GM13977 (cell line): ENCODE data around the gene RNF32.
"Not testable (repeated sequence)": the region's sequence is repeated elsewhere in the genome, so short reads cannot be mapped to it uniquely, and the experiment has no call there.

Experiments used
- DNase-seq: peaks from one replicate; pipeline ENCODE4 v3.0.0; 2012; ENCODE audit warnings: low spot score
- in situ Hi-C: fragments of 300-500 bp; cut with MboI; formaldehyde crosslinking; loops from one replicate; pipeline ENCODE4 v1.12.0; 2022; ENCODE audit warnings: low sequenced_read_pairs, low pct_unique_long_range_greater_than_20kb, mixed read lengths, inconsistent platforms; ENCODE audit not compliant: unreplicated experiment
- TF ChIP-seq, protein P1 (sequence below): IDR thresholded peaks from 2 replicates; pipeline ENCODE4 v1.5.1; 2012; ENCODE audit warnings: mild to moderate bottlenecking, control low read depth; ENCODE audit not compliant: insufficient read depth; ENCODE audit errors: extremely low read depth, missing control alignments

Gene RNF32

DNA sequence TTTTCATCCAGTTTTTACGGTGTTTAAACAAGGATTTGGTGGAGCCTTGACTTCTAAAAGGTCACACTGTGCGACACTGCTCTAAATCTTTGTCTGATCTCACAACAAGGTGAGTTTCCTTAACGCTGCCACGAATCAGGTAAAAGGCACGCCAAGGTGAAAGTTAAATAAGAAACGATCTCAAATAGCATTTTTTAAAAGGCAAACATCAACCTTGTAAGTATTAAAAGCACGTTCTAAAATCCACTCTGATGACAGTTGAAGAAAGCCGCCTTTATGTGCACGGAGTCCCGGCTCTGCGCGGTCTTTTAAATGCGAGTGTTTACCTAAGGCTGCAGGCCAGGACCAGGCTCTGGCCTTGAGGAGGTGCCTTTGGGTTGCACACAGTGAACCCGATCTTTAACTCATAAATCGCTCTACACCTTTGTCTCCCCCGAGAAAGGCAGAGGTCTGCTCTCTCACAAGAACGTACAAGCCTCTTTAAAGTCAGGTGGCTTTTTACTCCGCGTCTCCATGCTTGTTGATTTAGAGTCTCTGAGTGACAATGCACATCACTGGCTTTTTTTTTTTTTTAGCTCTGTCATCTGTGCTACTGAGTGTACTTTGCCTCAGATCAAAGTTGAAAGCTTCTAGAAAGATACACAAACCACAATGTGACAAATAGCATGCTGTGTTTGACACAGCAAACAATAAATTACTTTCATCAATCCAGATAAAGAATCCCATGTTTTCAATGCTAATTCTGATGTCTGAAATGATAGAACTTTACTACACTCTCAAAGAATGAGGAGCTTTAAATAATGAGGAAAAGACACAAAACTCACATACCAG is 25.9 kb upstream of the RNF32 start:
- DNase-seq: no peak
- in situ Hi-C loops: no loop called here
- TF ChIP-seq, protein P1, sequence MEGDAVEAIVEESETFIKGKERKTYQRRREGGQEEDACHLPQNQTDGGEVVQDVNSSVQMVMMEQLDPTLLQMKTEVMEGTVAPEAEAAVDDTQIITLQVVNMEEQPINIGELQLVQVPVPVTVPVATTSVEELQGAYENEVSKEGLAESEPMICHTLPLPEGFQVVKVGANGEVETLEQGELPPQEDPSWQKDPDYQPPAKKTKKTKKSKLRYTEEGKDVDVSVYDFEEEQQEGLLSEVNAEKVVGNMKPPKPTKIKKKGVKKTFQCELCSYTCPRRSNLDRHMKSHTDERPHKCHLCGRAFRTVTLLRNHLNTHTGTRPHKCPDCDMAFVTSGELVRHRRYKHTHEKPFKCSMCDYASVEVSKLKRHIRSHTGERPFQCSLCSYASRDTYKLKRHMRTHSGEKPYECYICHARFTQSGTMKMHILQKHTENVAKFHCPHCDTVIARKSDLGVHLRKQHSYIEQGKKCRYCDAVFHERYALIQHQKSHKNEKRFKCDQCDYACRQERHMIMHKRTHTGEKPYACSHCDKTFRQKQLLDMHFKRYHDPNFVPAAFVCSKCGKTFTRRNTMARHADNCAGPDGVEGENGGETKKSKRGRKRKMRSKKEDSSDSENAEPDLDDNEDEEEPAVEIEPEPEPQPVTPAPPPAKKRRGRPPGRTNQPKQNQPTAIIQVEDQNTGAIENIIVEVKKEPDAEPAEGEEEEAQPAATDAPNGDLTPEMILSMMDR: no peak

DNA sequence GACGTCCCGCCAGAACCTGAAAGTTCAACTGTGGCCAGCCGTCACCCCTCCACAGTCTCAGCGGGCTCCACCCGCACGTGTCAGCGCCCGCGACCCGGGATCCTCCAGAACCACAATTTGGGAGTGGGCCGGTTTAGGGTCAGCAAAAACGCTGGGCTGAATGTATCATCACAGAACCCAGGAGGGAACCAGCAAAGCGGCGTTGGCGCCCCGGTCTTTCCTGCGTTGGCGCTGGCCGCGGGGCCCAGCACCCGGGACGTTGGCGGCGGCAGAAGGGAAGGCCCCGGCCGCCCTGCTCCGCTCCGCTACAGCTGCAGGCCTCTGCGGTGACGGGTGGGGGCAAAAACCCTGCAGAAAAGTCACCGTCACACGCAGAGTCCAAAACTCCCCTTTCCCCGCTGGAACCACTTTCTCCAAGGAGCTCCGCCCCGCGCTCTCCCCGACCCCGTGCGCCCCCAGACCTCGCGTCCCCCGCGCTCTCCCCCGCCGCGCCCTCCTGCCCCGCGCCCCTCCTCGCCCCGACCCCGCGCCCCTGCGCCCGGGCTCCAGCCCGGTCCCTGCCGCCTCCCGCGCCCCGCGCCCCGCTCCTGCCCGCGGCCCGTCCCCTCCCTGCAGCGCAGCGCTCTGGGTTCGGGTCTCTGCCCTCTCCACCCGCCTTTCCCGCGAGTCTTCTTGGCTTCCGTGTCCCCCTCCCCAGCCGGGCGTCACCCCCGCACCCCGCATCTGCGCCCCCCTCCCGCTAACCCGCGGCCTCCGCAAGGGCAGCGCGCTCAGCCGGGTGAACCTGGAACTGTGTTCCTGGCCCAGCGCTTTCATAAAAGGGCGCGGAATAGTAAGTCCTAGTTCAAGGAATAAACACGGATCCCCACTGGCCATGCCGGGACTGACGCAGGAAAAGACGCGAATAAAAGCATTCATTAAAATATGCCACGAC is 24.0 kb upstream of the RNF32 start:
- no peak for DNase-seq
- TF ChIP-seq, protein P1: no peak
- in situ Hi-C loops: no loop called here

DNA sequence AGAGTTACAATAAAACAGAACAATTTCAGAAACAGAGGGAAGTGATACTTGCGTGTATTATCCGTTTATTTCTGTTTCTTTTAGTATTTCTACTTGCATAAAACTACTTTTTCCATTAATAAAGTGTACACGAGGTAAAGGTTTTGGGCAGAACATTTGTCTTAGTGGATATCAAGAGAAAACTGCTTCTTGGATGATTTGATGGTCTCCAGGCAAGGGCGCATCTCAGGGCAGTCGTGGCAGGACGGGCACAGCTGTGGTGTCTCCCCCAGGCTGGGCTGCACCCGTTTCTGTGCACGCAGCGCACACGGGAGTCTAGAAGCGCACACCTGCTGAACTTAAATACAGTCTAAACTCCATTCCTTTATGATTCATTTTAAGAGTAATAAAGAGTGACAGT is 23.4 kb upstream of the RNF32 start:
- no peak for DNase-seq
- in situ Hi-C loops: no loop called here
- TF ChIP-seq, protein P1: no peak

DNA sequence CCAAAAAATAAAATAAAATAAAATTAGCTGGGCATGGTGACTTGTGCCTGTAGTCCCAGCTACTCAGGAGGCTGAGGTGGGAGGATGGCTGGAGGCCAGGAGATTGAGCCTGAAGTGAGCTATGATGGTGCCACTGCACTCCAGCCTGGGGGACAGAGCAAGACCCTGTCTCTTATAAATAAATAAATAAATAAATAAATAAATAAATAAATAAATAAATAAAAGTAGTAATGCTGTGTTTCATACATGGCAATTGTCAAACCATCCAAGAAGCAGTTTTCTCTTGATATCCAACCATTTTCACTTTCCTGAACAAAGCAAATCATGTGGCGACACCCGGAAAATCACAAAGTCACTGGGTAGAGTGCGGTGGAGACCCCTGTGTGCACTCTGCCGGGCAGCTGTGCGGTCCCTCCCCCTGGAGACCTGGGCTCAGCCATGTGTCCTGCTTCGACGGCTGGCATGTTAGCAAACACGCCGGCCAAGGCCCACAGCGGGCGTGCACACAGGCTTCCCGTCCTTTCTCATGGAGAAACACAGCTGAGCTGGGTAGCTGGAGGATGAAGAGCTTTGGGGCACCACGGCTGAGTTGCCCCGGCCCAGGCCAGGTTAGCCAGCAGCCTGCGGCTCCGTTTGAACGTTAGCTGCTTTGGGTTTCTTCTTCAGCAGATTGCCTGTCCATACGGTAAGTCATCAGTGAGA is 22.3 kb upstream of the RNF32 start:
- in situ Hi-C loops: no loop called here
- DNase-seq: no peak

DNA sequence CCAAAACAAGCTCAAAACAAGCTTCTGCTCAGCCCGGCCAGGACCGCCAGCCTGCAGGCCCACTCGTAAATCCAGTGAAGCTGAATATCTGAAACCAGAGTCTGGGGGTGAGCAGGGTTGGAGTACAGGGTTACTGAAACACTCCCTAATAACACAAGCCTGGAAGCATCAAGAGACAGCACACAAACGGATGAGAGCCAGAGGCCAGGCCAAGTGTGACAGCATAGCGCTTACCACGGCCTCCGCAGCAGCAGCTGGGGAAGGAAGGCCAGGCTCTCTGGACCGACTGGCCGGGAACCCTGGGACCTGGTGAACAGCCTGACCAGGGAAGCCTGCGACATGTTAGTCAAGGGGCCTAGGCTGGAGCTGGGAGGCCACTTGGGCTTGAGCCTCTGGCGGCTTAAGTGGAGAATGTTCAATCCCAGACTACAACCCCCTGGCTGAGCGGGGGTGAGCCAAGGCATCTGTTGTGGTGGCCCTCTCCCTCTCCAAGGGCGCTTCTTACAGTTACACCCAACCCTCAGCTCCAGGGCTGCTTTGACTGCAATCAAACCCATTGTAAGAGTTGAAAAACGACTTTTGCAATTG is 21.7 kb upstream of the RNF32 start:
- DNase-seq: no peak
- TF ChIP-seq, protein P1: no peak
- in situ Hi-C loops: no loop called here

More for the DNA sequence above, 22.3 kb upstream of the RNF32 start:
- TF ChIP-seq, protein P1: no peak

DNA sequence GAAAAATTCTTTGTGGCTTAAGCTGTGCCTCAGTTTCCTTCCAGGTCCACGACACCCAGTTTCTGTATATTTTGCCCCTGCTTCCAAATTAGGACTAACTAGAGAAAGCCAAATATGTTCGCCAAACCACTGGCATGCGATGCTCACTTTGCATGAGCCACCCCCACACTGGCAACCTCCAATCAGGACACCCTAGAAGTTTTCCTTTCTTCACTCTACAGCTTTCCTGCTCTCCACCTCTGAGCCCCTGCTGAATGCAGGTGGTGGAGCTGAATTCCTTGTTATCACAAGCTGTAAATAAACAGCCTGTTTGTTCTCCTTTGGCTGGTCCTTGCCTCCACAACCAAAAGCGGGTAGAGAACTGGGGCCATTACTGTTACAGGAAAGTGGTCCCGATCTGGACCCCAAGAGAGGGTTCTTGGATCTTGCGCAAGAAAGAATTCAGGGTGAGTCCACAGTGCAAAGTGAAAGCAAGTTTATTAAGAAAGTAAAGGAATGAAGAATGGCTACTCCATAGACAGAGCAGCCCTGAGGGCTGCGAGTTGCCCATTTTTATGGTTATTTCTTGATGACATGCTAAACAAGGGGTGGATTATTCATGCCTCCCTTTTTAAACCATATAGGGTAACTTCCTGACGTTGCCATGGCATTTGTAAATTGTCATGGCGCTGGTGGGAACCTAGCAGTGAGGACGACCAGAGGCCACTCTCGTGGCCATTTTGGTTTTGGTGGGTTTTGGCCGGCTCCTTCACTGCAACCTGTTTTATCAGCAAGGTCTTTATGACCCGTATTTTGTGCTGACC is 20.9 kb upstream of the RNF32 start:
- in situ Hi-C loops, DNase-seq: not testable (repeated sequence)
